Ureter (tissue), 1 donor: ENCODE measurements around the gene ELOVL6. TPM values are rescaled to one million over a fixed set of nuclear protein-coding genes. Genes with fewer than 3 reads are reported as not detected.
"Not testable (repeated sequence)": the region's sequence is repeated elsewhere in the genome, so short reads cannot be mapped to it uniquely, and the experiment has no call there.

ENCODE experiments used
- DNase-seq: peaks from one replicate; pipeline ENCODE4 v3.0.0-alpha.2; 2020; ENCODE audit warnings: low spot score
- total RNA-seq: library from RNA; stranded (reverse); gene quantifications from one replicate; pipeline ENCODE4 v1.2.4, GENCODE V29; 2023
- donor health status: DM: yes; HTN: yes; CAD: no.

ELOVL6 gene
- total RNA-seq, 1 donor from 2014 or later, result 62.3 TPM

DNA sequence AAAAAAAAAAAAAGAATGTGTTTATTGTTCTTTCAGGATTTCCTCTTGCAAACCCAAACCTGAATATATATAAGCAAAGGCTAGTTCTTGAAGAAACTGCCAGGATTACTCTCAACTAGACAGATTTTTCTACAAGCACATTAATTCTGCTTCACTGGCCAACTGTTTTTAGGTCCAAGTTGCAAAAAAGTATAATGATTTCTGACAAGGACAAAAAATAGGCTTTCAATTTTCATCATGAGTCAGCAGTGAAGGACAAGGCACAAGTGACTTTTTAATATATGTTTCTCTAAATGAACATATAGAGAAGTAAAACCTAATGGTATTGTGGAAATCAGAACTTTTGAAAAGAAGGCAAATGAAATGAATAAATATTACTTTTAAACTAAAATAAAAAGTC is 73.7 kb downstream of the ELOVL6 start:
- no peak for DNase-seq

DNA sequence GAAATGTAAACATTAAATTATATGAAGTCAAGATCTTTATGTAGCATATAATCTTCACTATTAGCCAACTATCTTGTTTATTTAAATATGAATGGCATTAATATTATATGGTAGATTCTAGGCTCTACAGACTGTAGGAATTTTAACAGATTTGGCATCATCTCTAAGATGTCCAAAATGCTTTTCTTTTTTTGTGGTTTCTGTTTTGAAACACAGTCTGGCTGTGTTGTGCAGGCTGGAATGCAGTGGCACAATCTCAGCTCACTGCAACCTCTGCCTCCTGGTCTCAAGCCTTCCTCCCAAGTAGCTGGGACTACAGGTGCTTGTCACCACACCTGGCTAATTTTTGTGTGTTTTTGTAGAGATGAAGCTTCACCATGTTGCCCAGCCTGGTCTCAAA is 76.2 kb downstream of the ELOVL6 start:
- no peak for DNase-seq

DNA sequence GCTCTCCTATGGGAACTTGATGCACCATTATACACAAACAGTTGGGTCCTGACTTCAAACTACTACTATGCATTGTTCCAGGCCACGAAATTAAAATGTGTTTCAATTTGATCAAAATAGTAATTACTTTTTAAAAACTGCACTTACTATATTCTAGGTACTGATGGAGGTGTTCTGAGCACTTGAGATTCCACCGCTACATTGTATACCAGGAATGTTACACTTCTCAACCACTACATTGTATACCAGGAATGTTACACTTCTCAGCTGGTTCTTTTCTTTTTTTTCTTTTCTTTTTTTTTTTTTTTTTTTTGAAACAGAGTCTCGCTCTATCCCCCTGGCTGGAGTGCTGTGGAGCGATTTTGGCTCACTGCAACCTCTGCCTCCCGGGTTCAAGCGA is 77.9 kb downstream of the ELOVL6 start:
- no peak for DNase-seq

DNA sequence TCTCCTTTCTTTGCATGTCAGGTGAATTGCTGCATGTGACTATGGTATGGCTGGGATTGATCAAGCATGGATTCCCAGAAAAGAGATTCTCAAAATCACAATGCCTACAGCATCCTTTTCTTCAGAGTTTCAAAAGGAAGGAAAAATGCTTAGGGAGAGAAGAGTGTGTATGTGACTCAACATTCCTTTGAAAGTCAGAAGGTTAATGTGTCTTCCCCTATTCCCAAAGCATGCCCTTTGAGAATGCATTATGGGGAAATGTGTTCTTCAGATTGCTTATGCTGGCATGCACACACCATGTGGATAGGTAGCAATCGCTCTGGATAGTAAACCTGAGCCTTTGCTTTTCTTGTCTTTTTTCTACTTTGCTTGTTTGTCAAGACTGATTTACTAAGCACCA is 78.5 kb downstream of the ELOVL6 start:
- no peak for DNase-seq

DNA sequence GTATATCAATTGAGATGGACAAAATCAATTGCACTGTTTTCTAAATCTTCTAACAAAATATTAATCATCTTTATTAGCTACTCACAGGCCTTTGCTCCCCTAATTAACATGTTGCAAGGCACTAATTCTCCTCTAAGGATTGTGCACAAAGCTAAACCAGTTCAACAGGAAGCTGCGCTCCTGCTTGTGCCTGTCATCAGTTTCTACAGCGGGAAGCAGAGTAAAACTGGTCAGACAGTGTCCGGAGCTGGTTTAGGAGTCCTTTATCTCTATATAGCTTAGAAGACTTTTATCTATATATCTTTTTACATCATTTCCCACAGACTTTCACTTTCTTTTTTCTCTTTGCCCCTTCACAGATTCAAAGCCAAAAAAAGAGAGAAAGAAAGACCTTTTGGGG is 79.1 kb downstream of the ELOVL6 start:
- DNase-seq, result peak; percentile 68

DNA sequence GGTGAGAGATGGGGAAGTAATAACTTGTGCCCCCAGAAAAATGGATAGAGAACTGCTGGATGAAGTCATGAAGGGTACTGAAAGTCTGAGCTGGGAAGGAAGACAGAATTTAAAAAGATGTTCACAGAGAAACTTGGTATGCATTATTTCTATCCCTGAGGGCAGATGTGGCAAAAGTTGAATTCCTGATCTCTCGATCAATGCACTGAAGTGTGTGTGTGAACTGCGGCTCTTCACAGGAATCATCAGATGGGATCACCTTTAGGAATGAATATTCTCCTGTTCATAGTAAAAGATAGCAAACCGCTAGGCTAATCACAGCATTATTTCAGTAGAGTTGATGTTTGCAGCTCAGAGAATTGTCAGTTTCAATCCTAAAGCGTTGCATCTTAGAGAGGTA is 86.4 kb downstream of the ELOVL6 start:
- DNase-seq, result no peak

DNA sequence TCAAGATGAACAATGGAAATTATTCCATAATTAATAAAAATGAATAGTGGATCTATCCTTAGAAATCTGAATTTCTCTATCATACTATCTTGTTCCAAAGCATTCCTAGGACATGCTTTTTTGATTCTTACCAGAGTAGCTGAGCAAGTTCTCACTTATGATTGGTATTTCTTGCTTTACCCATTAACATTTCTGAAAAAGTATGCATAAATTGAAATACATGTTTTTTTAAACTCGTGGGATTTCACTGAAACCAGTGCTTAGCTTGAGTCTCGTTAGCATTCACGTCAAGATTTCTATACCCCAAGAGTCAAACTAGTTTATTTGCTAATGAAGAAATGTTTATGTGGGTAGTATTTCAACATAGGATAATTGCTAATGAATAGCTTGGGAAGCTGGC is 89.0 kb downstream of the ELOVL6 start:
- DNase-seq, result no peak

DNA sequence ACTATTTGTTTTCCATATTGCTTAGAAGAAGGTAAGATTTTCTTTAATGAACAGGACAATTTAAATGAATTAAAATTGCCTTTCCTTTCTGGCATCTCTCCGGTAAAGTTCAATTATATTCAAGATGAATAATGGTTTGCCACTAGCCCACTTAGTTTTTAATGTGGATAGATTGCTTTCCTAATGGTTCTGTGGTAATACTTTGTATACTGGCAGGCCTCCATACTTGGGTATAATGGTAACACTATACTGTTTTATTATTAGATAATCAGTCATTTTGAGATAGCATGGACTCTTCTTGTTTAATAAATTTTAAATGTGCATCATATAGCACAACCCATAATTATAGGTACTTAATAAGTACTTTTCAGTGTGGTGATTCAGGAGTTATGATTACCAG is 89.5 kb downstream of the ELOVL6 start:
- DNase-seq, result no peak

DNA sequence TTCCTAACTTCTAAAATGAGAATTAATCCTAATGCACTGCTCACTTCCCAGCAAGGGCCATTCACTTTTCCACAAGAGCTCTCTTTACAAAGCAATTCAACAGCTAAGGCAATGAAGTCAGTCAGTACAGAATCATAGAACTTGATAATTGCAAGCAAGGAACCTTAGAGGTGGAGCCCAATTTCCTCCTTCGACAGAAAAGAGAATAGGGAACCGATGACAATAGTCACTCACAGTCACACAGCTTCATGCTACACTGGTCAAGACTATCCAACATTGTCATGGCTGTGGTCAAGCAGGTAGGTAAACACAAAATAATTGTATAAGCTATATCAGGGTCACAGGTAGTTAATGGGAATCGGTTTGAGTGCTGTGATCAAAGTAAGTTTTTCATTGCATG is 90.0 kb downstream of the ELOVL6 start:
- DNase-seq, result no peak

DNA sequence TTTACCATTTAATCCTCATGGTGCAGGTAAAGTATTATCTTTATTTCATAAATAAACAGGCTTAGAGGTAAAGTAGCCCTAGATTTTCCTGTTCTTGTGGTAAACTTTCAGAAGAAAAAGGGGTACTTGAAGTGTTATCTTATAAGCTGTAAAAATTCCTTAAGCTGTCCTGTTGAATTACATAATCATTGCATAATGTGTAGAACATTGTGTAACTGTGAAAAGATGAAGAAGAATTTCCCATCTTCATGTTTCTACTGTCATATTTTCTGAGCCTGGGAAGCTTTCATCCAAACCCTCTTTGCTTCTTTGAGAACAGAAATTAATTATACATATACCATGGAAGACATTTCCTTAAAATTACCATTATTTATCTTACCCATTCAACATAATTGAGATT is 90.5 kb downstream of the ELOVL6 start:
- DNase-seq, result no peak

DNA sequence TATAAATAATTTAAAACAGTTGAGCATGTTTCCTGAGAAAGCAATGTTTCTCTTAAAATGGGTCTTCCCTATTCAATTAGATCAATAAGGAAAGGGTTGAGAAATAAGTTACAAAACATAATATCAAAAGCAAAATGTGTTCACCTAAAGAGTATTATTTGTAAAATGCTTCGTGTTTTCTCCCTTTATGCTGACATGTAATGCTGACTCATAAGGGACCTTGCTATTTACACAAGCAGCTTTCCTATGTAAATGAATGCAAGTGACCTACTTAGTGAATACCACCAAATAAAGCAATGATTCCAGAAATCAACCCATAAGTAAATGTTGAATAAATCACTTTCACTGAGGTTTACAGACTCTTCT is 91.5 kb downstream of the ELOVL6 start:
- no peak for DNase-seq

DNA sequence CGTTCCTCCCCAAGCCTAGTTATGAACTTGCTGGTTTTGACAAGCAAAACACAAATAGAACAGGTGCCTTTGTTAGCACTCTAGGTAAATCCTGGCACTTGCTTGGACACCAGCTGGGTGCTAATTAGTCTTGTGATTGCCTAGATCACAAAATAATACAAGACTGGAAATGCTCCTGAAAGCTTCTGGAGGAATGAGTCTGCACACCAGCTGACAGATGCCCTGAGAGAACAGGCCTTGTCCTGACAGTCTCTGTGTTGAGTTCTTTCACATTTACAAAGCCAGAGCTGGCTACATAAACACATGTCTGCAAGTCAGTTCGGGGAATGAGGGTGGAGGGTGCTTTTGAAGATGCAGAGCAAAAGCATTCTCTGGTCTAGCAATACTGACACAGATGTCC is 93.8 kb downstream of the ELOVL6 start:
- DNase-seq, result no peak

DNA sequence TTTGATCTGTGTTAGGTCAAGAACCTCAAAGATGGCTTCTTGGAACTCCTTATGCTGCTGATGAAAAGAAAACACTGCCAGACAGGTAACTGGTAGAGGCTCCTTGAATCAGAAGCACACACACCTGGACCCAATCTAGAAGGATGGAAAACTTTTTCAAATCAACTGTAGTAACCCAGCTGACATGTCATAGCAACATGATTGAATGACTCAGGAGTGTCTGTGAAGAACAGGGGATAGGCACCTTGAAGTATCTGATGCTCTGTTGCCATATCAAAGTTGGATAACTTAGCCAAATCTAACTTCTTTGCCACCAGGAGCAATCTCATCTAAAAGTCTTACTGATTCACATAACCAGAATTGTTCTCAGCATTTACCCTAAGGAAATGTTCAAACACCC is 98.8 kb downstream of the ELOVL6 start:
- DNase-seq, result no peak

DNA sequence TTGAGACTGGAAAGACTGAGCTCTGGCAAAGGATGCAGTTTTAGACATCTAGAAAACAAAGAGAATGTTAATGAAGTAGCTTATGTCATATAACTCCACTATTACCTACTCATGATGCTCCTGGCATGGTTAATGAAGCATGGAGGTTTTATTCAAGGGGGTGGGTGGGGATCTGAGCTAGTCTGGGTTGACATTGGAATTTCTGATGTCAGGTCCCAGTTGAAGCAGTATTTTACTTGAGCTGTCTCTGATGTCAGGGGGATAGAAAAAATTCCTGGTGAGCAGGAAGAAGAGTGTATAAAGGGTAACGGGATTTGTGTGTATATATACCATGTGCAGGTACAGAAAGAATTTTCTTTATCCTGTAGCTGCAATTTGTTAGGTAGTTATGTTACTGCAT is 102.0 kb downstream of the ELOVL6 start:
- no peak for DNase-seq

DNA sequence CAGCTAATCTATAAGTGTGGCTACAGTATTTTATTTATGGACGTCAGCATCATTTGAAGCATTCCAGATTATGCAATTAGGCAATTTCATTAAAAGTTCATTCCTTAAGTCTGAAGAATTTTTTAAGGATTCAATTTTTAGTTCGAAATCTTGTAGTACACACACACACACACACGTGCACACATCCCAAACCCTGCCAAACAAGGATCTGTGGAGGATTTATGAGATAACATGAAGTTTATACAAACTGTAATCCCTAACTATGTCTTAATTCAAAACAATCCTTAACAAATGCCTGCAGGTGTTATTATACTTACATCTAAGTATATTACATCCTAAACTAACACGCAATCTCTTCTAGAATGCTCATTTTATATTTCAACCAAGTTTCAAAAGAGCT is 105.8 kb downstream of the ELOVL6 start:
- DNase-seq, result no peak

DNA sequence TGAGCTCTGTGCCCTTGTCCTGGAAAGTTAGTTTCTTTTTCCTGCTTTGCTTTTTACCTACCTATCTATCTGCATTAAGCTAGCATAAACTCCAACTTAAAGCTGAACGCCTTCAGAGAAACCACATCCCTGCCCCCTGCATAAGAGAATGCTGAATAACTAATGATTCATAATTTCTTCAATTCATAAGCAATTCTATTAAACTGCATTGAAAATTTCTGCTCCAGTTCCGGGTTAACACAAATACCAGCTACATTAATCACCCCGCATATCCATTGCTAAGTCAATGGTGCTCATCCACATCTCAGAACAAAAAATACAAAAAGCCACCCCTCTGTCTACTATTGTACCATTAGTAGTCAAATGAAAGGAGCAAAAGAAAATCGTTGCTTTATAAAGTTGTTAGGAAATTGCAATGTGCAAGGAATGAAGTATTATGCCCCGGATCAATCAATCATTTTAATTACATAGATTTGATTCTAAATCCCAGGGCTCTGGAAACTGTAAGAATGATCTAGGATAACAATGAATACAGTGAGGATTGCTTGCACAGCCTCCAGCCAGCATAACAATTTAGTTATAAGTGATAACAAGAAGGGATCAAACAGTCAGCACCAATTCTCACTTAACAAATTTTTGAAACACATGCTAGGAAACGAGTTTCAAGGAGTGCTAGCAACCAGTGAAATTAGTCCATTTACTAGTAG is 106.8 kb downstream of the ELOVL6 start:
- DNase-seq, result no peak

DNA sequence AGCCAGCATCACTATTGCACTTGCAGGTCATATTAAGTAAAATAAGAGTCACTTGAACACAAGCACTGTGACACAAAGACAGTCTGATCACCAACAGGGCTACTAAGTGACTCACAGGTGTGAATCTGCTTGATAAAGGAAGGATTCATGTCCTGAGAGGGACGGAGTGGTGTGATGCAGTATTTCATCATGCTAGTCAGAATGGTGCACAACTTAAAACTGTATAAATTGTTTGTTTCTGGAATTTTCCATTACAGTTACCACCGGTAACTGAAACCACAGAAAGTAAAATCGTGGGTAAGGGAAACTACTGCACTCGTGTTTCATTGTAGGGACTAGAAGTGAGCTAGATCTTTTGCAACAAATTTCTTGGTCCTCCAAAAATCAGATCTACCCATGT is 109.7 kb downstream of the ELOVL6 start:
- no peak for DNase-seq

DNA sequence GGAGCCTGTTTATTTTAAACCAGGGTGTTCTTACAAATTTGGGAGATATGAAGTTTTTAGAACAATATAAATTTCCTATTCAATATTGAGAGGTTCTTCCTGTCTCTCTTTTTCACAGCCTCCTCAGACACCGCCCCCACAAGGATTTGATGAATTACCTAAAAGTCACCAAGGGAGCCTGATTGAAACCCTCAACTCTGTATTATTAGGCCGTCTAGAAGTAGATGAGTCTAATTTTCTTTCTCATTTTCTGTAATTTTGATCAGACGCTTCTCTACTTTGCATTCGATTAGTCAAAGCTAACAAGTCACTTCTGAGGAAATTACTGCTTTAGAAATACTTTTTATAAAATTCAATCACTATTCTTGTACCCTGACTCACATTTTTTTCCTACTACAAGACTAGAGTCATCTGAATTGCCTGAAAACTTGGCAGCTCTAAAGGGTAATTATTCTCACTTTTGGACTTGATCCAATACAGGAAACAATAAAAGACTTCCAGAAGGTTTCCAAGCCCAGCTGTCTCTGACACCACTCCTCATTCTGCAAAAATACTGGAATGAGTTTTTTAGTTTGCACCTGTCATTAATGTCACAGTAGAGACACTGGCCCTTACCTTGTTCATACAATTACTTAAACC is 111.2 kb downstream of the ELOVL6 start:
- no peak for DNase-seq

DNA sequence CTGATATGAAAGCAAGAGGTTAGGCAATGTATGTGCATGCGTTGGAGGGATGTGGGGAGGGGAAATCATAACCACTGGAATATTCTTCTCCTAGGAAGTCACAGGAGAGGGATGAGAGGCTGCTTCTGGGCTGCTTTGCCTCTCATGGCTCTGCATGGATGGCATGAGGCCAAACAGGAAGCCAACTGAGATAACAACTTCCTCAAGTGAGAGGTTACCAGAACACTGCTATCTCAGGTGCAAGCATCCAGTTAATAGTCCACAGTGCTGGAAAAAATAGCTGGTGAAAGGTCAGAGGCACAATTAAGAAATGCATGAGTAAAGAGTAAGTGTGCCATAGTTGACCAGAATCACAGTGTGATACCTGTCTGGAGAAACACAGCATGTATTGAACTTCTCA is 113.3 kb downstream of the ELOVL6 start:
- DNase-seq, result peak; percentile 66

DNA sequence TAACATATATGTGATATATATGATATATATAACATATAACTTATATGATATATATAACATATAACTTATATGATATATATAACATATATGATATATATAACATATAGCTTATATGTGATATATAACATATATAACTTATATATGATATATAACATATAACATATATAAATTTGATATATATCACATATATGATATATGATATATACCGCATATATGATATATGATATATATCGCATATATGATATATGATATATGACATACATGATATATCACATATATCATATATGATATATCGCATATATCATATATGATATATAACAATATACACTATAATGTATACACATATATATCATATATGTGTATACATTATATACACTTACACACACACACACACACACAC is 114.3 kb downstream of the ELOVL6 start:
- no peak for DNase-seq

DNA sequence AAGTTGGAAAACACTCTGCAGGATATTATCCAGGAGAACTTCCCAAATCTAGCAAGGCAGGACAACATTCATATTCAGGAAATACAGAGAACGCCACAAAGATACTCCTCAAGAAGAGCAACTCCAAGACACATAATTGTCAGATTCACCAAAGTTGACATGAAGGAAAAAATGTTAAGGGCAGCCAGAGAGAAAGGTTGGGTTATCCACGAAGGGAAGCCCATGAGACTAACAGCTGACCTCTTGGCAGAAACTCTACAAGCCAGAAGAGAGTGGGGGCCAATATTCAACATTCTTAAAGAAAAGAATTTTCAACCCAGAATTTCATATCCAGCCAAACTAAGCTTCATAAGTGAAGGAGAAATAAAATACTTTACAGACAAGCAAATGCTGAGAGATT is 120.3 kb downstream of the ELOVL6 start:
- DNase-seq, result not testable (repeated sequence)

DNA sequence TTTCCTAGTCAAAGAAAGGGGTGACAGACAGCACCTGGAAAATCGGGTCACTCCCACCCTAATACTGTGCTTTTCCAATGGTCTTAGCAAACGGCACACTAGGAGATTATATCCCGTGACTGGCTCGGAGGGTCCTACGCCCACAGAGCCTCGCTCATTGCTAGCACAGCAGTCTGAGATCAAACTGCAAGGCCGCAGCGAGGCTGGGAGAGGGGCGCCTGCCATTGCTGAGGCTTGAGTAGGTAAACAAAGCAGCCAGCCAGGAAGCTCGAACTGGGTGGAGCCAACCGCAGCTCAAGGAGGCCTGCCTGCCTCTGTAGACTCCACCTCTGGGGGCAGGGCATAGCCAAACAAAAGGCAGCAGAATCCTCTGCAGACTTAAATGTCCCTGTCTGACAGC is 121.6 kb downstream of the ELOVL6 start:
- not testable (repeated sequence) for DNase-seq

DNA sequence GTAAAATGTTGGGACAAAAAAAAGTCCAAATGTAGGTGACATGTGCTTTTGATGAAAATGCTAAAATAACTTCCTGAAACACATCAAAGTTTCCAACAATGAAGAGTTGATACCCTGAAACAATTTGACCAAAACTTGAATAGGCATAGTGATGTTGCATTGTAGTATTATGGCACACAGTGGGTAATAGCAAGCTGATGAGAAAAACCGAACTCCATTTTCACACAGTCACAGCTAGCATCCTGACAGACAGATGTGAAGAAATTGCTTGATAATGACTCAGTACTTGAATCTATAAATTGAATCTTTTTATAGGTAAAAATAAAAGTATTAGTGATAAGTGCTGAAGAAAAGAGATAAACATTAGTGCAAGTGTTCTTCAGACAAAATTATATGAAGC is 122.5 kb downstream of the ELOVL6 start:
- DNase-seq, result no peak
